ENCODE results near the gene PTPRM.

The PTPRM gene

GRCh38 chr18:8288472-8289195 is 721.5 kb downstream of the PTPRM start:
- Histone ChIP-seq H3K9me3 (ENCODE audit: insufficient read depth, low read depth, low read length) (no peaks in the 10 kb centered on the region), H4K20me1 (ENCODE audit: insufficient read depth, low read length, poor library complexity, severe bottlenecking) (no peaks in the 10 kb centered on the region), H3K36me3 (ENCODE audit: insufficient read depth, low read length) (no peaks in the 10 kb centered on the region), H3K79me2 (ENCODE audit: insufficient read depth, low read length) (no peaks in the 10 kb centered on the region), H2AFZ (ENCODE audit: low read length) (no peak overlapping the region), H3K4me1 (ENCODE audit: insufficient read depth, low read length, poor library complexity, severe bottlenecking) (no peaks in the 10 kb centered on the region), H3K4me3 (ENCODE audit: low read length, poor library complexity, severe bottlenecking) (no peak overlapping the region), H3K9ac (ENCODE audit: low read depth, low read length, poor library complexity, severe bottlenecking) (no peak overlapping the region), H3F3A (ENCODE audit: low read depth) (no peaks in the 10 kb centered on the region), H3K27me3 (ENCODE audit: insufficient read depth, low read length, poor library complexity, severe bottlenecking) (no peaks in the 10 kb centered on the region), H3K4me2 (ENCODE audit: low read depth, low read length, poor library complexity, severe bottlenecking) (no peak overlapping the region), H3K9me2 (replicated peaks; ENCODE audit: low read depth, low read length) (no peaks in the 10 kb centered on the region)
- TF ChIP-seq EZH2phosphoT487 (IDR thresholded peaks at IDR 0.05; ENCODE audit: borderline replicate concordance) (no peak), CTCF (conservative IDR thresholded peaks at IDR 0.05; ENCODE audit: low read length) (no peak)

- H3K36me3 ChIP-seq (ENCODE audit: insufficient read depth, low read length) = no peaks in the 10 kb centered on the region
- H3F3A ChIP-seq (ENCODE audit: low read depth) = no peaks in the 10 kb centered on the region
- H3K9me2 ChIP-seq (replicated peaks; ENCODE audit: low read depth, low read length) = no peaks in the 10 kb centered on the region
- H3K79me2 ChIP-seq (ENCODE audit: insufficient read depth, low read length) = no peaks in the 10 kb centered on the region
- no peak overlapping the region for H2AFZ ChIP-seq (ENCODE audit: low read length)
- H3K4me3 ChIP-seq (ENCODE audit: low read length, poor library complexity, severe bottlenecking) = no peak overlapping the region
- H3K27me3 ChIP-seq (ENCODE audit: insufficient read depth, low read length, poor library complexity, severe bottlenecking) = no peaks in the 10 kb centered on the region
- H4K20me1 ChIP-seq (ENCODE audit: insufficient read depth, low read length, poor library complexity, severe bottlenecking) = no peaks in the 10 kb centered on the region
- H3K4me1 ChIP-seq (ENCODE audit: insufficient read depth, low read length, poor library complexity, severe bottlenecking) = no peaks in the 10 kb centered on the region
- H3K4me2 ChIP-seq (ENCODE audit: low read depth, low read length, poor library complexity, severe bottlenecking) = no peak overlapping the region
- no peak overlapping the region for H3K9ac ChIP-seq (ENCODE audit: low read depth, low read length, poor library complexity, severe bottlenecking)
- no peaks in the 10 kb centered on the region for H3K9me3 ChIP-seq (ENCODE audit: insufficient read depth, low read depth, low read length)
- TF ChIP-seq CTCF (conservative IDR thresholded peaks at IDR 0.05; ENCODE audit: low read length) (no peak), EZH2phosphoT487 (IDR thresholded peaks at IDR 0.05; ENCODE audit: borderline replicate concordance) (no peak)
These were observed 723.3 kb downstream of the PTPRM start for GRCh38 chr18:8290435-8290834.

GRCh38 chr18:8290913-8291312 is 723.8 kb downstream of the PTPRM start:
- Histone ChIP-seq H3K4me3 (ENCODE audit: low read length, poor library complexity, severe bottlenecking) (no peak overlapping the region), H3K36me3 (ENCODE audit: insufficient read depth, low read length) (no peaks in the 10 kb centered on the region), H3F3A (ENCODE audit: low read depth) (no peaks in the 10 kb centered on the region), H2AFZ (ENCODE audit: low read length) (no peak overlapping the region), H3K9ac (ENCODE audit: low read depth, low read length, poor library complexity, severe bottlenecking) (no peak overlapping the region), H4K20me1 (ENCODE audit: insufficient read depth, low read length, poor library complexity, severe bottlenecking) (no peaks in the 10 kb centered on the region), H3K79me2 (ENCODE audit: insufficient read depth, low read length) (no peaks in the 10 kb centered on the region), H3K4me1 (ENCODE audit: insufficient read depth, low read length, poor library complexity, severe bottlenecking) (no peaks in the 10 kb centered on the region), H3K9me2 (replicated peaks; ENCODE audit: low read depth, low read length) (no peaks in the 10 kb centered on the region), H3K27me3 (ENCODE audit: insufficient read depth, low read length, poor library complexity, severe bottlenecking) (no peaks in the 10 kb centered on the region), H3K4me2 (ENCODE audit: low read depth, low read length, poor library complexity, severe bottlenecking) (no peak overlapping the region), H3K9me3 (ENCODE audit: insufficient read depth, low read depth, low read length) (no peaks in the 10 kb centered on the region)
- TF ChIP-seq EZH2phosphoT487 (IDR thresholded peaks at IDR 0.05; ENCODE audit: borderline replicate concordance) (no peak), CTCF (conservative IDR thresholded peaks at IDR 0.05; ENCODE audit: low read length) (no peak)

Measured in Loucy (cell line).